GM21447 (cell line): ENCODE results near the gene DAZL.

Experiments used
- ATAC-seq: cut with Tn5 transposase; IDR thresholded peaks from one replicate; pipeline ENCODE4 v1.9.1; 2021; ENCODE audit not compliant: unreplicated experiment

Gene DAZL

DNA sequence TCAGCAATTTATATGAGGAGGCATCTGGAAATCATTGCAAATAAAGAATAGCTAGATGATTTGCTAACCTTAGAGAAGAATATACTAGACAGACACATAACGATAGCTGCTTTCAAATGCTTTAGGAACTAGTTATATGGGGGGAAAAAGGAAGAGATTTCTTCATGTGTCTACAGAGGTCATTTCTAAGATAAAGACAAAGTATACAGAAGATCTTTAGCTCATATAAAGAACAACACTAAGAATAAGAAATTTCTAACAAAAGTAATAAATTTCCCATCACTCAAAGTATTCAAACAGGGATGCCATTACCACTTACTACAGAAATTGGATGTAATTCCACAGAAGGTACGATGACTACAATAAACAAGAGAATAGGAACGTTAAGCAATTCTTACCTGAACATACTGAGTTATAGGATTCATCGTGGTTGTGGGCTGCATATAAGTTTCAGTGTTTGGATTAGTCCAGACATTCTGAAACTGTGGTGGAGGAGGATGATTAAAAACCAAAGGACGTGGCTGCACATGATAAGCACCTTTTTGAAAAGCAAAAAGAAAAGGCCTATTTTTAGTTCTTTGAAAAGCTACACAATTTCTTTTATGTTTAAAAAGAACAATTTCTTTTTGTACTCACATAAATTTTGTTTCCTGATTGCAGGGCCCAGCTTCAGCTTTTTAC, 8.7 kb downstream of the DAZL start:
- peak; percentile 57 for ATAC-seq

DNA sequence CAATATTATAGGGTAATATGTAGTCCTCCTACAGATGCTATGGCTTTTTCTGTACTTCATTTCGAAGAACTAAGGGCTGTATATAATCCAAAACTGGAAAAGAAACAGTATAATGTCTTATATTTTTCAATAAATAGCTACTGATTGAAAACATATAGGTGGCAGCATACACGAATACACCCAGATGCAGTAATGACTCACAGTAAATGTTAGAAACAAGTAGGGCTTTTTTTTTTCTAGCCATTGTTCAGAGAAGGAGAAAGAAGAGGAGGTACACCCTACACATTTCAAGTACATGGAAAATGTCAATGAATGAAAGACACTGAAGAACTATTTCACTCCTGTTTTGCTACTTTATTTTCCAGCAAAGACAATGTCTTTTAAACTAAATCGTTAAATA, 9.4 kb downstream of the DAZL start:
- no peak for ATAC-seq

DNA sequence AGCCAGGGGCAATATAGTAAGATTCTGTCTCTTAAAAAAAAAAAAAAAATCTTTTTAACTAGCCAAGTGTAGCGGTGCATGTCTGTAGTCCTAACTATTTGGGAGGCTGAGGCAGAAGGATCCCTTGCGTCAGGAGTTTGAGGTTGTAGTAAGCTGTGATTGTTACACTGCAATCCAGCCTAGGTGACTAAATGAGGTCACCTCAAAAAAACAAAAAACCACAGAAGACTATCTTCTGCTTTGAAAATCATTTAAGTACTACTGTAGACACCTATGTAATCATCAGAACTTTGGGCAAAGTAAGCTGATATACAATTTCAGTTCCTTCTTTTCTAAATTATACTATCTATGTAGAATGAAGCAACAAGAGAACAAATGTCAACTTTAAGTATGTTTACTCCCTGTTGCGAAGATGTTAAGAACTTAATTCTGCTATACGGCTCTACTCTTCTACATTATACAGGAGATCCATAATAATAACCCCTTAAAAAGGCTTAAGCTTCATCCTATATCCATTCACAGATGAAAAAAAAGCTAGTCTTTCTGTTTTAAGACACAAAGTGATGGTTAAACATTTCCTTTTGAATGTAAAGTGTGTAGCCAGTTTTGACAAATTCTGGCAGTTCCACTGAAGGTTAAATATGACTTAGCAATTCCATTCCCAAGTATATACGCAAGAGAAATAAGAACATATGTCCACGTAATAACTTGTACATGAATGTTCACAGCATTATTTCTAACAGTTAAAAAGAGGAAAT, 15.2 kb downstream of the DAZL start:
- peak; percentile 99 for ATAC-seq

DNA sequence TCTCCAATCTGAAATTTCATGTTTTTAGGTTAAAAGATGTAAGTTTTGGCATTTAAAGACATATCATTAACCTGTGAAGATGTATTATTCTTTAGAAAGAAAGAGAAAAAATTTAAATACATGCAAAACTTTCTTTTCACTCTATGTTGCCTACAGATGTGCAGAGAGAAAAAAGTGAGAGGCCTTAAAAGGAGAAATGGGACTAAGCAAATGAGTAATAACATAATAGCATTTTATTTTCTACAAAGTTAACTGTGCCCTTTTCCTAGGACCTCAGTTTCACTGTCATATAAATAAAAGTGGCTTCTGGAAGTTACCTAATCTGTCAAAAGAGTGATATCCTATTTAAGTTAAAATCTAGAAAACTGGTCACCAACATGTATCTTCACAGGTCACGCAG, 16.1 kb downstream of the DAZL start:
- ATAC-seq: no peak

DNA sequence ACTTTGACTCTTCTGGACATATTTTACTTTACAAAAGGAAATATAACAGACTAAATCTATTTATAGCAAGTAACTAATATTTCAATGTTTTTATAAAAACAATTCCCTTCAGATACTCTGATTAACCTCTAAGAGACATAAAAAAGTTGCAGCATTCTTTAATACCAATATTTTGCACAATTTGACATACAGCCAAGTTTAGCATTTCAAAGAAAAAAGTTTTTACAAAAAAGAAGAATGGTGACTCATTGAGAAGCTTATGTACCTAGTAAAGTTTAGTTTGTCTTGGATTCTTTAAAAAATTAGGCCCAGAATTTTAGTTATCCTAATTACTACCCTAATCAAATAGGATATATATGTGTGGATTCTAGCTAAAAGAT, 17.6 kb downstream of the DAZL start:
- no peak for ATAC-seq

DNA sequence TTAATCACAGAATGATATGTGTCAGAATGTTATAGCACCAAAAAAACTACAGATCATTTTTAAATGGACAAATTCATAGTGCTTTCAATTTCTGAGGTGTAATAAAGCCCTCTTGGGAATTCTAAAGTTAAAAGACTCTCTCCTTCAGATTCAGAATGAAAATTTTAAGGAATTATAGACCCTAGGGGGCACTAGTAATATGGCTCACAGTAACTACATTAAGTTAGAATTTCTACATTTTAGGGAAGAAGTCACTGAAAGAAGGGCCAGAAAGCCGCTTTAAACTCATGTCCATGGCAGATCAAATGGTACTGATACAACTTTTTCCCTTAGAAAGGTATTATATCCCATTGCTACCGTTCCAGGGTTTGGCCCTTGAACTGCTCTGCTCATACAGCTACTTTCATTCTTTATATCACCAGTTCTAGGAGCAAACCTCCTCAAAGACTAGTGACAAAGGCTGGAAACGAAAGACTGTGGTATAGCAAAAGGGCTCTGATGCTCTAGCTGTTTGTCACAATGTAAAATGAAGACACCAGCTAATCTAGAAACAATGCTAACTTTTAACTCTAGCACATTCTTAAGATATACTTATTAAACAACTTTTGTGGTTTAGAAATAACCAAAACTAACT, 18.1 kb downstream of the DAZL start:
- ATAC-seq: no peak

DNA sequence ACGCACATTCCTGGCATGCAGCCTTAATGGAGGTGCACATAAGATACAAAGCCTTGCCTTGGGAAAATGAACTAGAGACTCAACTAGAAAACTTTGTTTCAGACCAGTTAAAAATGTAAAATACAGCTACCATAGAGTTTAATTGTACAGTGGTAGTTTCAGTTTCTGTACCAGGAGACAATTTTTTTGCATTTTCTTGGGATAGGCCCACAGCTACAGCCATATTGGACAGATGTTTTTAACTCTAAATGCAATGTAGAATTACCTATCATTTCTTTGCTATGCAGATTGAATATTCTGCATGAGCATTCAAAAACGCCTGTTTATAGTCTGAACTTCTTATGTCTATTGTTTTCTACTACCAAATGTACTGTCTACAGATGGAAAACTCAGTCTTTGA, 20.3 kb downstream of the DAZL start:
- ATAC-seq: no peak

DNA sequence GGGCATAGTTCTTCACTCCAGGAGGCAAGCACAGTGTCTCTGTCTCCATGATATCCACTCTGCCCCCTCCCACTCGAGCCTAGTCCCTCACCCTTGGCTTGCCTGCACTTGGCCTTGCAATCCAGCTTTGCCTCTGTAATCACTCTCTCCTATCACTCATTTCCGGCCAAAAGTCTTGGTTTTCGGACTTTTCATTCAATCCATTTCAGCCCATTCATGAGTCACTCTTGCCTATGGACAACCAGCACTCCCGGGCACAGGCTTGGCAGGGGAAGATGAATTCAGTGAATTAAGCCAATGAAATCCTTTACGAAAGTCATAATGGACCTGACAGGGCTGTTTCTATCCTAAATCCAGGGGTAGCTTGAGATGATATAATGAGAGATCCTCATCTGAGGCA, 21.7 kb downstream of the DAZL start:
- no peak for ATAC-seq

DNA sequence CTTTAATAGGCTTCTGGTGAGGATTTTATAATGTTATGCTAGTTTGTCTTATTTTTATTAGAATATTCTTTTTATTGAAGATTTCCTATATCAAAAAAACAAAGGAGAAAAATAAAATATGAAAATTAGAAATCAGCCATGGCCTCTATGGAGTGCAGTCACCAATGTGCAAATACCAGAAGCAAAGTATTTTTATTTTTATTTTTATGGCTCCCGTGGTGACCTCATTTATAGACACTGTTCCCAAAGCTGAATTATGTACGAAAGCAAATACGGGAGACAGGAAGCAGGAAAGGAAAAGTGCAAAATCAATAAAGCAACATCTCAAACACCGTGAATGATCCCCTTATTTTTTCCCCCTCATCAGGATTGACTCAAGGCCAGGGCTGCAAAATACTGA, 35.1 kb downstream of the DAZL start:
- ATAC-seq: no peak

DNA sequence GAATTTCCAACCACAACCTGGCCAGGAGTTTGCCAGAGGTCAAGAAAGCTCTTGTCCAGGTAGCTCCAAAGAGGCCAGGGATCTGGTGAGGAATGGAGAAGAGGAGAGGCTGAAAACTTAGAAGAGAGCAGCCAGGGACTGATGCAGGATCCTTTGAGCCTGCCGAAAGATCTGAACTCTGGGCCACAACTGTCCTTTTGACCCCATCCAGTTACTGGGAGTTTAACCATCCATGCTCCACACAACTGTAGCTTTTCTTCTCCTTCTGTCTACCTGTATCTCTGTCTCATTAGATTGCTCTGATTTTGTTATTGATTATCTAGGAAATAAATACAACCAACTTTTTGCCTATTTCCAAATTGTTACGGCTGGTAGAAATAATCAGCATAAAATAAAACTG, 36.7 kb downstream of the DAZL start:
- ATAC-seq: no peak

DNA sequence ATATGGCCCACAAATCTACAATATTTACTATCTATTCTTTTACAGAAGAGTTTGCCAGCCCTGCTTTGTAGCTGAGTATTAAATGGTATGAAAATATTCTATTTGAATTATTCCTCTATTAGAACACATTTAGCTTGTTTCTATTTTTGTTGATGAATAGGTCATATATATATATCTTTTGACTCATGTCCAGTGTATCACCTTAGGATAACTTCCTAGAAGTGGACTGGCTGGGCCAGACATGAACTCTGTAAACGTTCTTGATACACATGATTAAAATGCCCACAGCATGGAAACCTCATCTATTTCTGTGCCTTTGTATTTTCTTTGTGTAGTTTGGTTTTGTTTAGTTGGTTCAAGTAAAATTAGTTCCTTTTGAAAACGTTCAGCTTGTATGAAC, 37.1 kb downstream of the DAZL start:
- ATAC-seq: no peak

DNA sequence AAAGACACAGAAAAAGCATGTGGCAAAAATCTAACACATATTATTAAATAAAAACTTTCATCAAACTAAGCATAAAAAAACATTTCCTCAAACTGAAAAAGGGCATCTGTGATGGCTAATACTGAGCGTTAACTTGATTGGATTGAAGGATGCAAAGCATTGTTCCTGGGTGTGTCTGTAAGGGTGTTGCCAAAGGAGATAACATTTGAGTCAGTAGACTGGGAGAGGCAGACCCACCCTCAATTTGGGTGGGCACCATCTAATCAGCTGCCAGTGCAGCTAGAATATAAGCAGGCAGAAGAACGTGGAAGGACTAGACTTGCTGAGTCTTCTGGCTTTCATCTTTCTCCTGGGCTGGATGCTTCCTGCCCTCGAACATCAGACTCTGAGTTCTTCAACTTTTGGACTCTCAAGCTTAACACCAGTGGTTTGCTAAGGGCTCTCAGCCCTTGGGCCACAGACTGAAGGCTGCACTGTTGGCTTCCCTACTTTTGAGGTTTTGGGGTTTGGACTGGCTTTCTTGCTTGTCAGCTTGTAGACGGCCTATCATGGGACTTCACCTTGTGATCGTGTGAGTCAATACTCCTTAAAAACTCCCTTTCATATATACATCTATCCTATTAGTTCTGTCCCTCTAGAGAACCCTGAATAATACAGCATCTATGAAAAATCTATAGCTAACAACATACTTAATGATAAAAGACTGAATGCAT, 45.4 kb downstream of the DAZL start:
- no peak for ATAC-seq

DNA sequence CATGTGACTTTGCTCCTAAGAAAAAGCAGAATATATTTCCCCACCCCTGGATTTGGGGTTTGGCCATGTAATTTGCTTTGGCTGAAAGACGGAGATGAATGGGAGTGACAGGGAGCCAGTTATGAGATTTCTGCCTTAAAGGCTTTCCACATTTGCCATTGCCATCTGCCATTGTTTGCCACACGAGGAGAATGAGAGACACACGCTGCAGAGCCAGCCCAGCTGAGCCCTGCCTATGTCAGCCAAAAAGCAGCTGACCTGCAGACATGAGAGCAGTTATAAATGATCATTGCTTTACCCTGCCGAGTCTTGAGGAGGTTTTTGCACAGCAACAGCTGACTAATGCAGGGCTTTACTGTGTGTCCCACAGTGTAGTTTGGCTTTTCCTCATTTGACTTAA, 51.1 kb downstream of the DAZL start:
- ATAC-seq: no peak

DNA sequence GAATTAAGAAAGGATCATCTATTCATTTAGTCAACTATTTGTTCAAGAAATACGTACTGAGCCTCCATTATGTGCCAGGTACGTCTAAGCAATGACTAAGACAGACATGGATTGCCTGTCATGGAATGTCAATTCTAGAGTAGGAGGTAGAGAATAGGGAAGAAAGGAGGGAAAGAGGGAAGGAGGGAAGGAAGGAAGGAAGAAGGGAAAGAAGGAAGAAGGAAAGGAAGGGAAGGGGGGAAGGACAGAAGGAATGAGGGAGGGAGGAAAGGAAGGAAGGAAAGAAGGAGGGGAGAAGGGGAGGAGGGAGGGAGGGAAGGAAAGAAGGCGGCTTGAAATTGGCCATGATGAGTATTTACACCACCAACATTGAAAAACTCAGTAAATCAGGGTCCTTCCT, 52.5 kb downstream of the DAZL start:
- ATAC-seq: no peak

DNA sequence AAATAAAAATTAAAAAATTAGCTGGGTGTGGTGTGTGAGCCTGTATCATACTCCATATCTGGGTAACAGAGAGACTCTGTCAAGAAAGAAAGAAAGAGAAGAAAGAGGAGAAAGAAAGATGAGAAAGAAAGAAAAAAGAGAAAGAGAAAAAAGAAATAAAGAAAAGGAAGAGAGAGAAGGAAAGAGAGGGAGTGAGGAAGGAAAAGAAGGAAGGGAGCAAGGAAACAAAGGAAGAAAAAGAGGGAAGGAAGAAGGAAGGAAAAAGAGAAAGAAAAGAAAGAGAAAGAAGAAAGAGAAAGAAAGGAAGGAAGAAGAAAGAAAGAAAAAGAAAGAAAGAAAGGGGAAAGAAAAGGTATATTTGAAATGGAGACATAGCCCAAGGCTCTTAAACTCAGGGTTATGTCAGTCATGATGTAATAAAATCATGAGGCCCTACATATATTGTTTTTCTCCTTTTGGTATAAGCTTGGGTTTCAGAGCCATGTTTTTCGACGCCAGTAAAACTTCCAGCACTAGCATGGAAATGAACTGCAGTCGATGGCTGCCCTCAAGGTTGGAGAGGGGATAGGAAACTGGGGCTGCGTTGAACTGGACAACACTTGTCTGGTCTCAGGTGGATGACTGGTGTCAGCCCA, 53.8 kb downstream of the DAZL start:
- no peak for ATAC-seq

DNA sequence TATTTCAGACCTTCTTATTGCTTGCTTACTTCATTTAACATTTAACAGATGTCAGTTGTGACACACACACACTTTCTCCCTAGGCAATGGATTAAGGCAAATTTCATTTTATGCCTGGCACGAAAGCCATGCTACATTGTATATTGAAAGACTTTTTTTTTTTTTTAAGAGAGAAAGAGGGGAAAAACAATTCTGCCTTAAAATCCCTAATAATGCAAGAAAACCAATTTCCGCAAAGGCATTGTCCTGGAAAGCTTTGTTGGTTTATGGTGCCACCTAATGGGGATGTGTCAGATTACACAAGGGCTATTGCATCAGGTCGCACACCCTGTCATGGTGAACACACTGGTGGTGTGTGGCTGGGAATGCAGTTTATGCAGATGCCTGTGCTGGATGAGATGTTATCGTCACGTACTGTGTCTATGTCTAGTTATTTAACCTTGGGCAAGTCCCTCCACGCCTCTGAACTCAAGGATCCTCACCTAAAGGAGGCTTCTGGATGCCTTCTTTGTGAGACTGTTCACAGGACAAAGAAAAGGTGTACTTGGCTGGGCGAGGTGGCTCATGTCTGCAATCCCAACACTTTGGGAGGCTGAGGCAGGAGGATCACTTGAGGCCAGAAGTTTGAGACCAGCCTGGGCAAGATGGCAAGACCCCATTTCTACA, 54.4 kb downstream of the DAZL start:
- peak; percentile 88 for ATAC-seq

DNA sequence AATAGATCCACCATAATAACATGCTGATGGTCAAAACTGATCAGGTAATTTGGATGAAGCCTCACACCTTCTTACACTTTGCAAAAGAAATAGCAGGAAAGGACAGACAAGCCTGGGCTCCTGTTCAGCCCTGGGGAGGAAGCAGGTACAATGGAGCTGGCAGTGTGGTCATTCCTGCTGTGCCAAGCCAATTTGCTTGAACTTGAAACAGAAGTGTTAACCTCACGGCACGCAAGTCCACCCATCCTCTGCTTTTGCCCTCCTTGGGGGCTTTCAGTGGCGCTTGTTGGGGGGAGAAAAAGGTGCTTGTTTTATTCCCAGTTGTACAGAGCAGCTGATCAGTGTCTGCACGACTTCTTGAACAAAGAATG, 54.9 kb downstream of the DAZL start:
- ATAC-seq: peak; percentile 26

DNA sequence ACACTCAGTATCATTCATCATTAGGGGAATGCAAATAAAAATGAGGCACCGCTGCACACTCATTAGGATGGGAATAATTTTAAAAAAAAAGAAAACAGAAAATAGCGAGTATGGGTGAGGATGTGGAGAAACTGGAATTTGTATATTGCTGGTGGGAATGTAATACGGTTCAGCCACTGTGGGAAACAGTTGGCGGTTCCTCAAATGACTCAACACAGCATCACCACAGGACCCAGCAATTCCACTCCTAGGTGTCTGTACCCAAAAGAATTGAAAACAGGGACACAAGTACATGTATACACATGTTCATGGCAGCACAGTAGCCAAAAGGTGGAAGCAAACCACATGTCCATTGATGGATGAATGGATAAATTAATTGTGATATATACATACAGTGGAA, 56.5 kb downstream of the DAZL start:
- ATAC-seq: no peak

DNA sequence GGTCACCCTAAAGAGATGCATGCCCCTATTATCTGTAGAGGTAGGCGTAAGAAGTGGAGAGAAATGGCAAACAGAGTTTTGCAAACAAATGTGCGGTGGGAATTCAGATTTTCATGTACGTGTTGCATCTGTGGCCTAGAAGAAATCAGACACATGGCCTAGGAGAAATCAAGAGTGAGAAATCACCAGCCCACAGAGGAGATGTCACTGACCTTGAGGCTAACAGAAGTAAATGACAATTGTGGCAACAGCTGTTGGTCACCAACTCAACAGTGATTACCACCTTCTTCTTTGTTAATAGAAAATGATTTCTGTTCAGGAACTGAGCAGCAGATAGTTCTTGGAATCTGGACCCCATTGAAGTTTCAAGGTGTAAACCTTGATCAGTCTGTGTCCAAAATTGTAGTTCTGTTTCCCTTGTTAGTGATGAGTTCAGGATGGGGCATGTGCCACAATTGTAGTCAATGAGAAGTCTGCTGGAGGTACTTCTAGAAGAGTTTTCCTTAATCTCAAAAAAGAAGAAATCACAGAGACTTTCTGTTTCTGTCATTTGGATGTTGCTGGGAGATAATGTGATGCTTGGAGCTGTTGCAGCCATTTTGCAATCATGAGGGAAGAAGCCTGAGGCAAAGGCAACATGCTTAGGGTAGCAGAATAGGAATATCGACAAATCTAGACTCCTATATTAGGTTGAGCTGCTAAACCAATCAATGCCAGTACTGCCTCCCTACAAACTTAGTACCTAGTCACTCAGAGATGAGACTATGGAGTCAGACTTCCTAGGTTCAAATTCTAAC, 57.5 kb downstream of the DAZL start:
- ATAC-seq: no peak
